Ovary (tissue), 3 donors: Measurements from ENCODE around the gene LIM2.

ENCODE experiments used
- EP300 ChIP-seq: sonication (generic); formaldehyde crosslinking; IDR thresholded peaks from one replicate; pipeline ENCODE4 v1.6.1; 2017; ENCODE audit warnings: antibody characterized with exemption
- TF ChIP-seq, protein P1 (sequence below), 3 donors: fragments of 450-650 bp in 2 of 3; fragments of 200-600 bp in 1 of 3; IDR thresholded peaks; one replicate each; pipeline versions ENCODE4 v1.5.1 to v1.8.0; 2016 to 2022; ENCODE audit warnings: antibody characterized with exemption in 3 of 3, mild to moderate bottlenecking in 1 of 3
- donor health status: DM: no; HTN: no; CAD: no.

DNA sequence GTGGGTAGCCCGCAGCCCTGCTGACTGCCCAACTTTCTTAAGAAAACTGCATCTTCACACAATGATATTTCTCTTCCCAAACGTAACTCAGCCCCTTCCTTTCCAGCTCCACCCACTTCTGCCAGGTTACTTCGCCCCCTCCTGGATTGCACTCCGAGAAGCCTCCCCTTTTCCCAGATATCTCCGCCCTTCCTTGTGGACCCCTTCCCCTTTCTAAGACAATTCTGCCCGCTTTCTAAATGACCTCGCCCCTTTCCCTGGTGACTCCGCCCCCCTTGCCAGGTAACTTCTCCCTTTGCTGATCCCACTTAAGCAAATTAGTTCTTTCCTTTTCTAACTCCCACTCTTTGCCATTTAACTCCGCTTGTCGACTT is 48.5 kb downstream of the LIM2 start:
- TF ChIP-seq, protein P1, sequence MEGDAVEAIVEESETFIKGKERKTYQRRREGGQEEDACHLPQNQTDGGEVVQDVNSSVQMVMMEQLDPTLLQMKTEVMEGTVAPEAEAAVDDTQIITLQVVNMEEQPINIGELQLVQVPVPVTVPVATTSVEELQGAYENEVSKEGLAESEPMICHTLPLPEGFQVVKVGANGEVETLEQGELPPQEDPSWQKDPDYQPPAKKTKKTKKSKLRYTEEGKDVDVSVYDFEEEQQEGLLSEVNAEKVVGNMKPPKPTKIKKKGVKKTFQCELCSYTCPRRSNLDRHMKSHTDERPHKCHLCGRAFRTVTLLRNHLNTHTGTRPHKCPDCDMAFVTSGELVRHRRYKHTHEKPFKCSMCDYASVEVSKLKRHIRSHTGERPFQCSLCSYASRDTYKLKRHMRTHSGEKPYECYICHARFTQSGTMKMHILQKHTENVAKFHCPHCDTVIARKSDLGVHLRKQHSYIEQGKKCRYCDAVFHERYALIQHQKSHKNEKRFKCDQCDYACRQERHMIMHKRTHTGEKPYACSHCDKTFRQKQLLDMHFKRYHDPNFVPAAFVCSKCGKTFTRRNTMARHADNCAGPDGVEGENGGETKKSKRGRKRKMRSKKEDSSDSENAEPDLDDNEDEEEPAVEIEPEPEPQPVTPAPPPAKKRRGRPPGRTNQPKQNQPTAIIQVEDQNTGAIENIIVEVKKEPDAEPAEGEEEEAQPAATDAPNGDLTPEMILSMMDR (IDR thresholded peaks at IDR 0.05): no peak
- TF ChIP-seq EP300: no peak
